Measurements from ENCODE around the gene CALY.

Gene CALY

DNA sequence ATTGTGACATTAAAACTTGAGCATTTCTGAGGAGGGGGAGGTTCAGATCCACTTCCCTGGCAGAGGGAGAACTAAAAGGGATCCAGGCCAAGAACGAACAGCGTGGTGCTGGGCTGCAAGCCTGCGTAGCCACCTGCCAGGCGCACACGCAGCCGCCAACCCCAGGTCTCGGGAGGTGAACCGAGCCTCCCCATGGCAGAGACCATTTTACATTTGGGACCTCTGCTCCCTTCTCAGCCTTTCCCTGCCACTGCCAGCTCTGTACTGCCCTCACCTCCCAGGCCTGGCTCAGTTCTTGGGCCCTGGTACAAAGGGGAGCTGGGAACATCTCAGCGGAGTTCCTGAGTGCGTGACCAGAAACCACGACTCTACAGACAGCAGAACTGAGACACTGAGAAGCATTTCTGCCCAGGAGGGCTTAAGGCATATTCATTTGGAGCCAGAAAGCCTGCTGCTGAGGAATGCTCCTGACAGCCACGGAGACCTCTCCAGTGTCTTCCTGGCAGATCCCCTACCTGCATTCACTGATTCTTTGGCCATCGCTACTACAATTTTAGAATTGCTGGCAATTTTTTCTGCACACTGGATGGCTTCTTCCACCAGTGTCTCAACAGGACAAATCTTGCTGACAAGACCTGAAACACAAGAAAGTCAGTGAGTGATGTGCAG lies 28.9 kb upstream of the CALY start:
- no peak for TF ChIP-seq CTCF (IDR thresholded peaks at IDR 0.05; ENCODE audit: insufficient read depth, low read depth, low read length, missing control alignments)
- DNase-seq (ENCODE audit: low read depth) = no peak
- H3K4me3 ChIP-seq (ENCODE audit: low read depth, low read length) = no peak overlapping the region

GRCh38 chr10:133364645-133365431 lies 28.1 kb upstream of the CALY start:
- H3K4me3 ChIP-seq (ENCODE audit: low read depth, low read length) = no peak overlapping the region
- DNase-seq (ENCODE audit: low read depth) = no peak
- TF ChIP-seq CTCF (IDR thresholded peaks at IDR 0.05; ENCODE audit: insufficient read depth, low read depth, low read length, missing control alignments) = no peak

- TF ChIP-seq CTCF (IDR thresholded peaks at IDR 0.05; ENCODE audit: insufficient read depth, low read depth, low read length, missing control alignments) = no peak
These were observed 26.1 kb upstream of the CALY start for GRCh38 chr10:133362846-133363245.

GRCh38 chr10:133361773-133362441 lies 25.2 kb upstream of the CALY start:
- no peak for TF ChIP-seq CTCF (IDR thresholded peaks at IDR 0.05; ENCODE audit: insufficient read depth, low read depth, low read length, missing control alignments)
- DNase-seq (ENCODE audit: low read depth) = peak; percentile 34
- no peak overlapping the region for H3K4me3 ChIP-seq (ENCODE audit: low read depth, low read length)

More at GRCh38 chr10:133362846-133363245, 26.1 kb upstream of the CALY start:
- no peak for DNase-seq (ENCODE audit: low read depth)
- H3K4me3 ChIP-seq (ENCODE audit: low read depth, low read length) = no peak overlapping the region

DNA sequence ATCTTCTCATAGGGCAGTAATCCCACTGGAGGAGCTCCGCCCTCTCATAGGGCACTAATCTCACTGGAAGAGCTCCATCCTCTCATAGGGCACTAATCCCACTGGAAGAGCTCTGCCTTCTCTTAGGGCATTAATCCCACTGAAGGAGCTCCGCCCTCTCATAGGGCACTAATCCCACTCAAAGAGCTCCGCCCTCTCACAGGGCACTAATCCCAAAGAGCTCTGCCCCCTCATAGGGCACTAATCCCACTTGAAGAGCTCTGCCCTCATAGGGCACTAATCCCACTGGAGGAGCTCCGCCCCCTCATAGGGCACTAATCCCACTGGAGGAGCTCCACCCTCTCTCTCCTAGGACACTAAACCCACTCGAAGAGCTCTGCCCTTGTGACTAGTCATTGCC lies 24.5 kb upstream of the CALY start:
- no peak for DNase-seq (ENCODE audit: low read depth)
- H3K4me3 ChIP-seq (ENCODE audit: low read depth, low read length) = no peak overlapping the region
- TF ChIP-seq CTCF (IDR thresholded peaks at IDR 0.05; ENCODE audit: insufficient read depth, low read depth, low read length, missing control alignments) = no peak

DNA sequence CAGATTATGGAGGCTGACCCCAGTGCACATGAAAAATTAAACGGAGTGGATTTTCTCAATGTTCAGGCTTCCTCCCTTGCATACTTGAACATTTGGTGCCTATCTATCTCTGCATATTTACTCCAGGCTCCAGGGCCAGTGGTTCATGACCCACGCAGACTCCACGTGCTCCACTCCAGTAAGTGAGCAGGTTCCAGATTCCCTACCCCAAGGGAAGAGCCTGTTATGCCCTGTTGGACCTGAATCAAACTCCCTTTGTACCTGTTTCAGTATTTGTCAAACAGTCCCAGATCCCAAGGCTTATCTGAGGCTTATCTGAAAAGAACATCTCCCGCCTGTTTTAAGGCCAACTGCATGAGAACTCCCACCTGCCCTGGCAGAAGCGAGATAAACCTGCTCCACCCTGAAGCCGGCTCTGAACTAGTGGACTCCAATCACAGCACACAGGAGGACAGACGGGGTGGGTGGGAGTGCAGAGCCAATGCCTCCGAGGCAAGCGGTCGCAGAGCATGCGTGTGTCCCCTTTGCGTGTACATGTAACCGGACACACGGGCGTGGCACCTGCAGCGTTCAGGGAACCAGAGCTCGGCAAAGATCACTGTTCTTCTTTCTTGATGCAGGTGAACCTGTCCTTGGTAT lies 23.4 kb upstream of the CALY start:
- no peak for DNase-seq (ENCODE audit: low read depth)
- no peak for TF ChIP-seq CTCF (IDR thresholded peaks at IDR 0.05; ENCODE audit: insufficient read depth, low read depth, low read length, missing control alignments)
- H3K4me3 ChIP-seq (ENCODE audit: low read depth, low read length) = no peak overlapping the region

Data from GM12865 (cell line).